ENCODE data around the gene FGF22.

DNA sequence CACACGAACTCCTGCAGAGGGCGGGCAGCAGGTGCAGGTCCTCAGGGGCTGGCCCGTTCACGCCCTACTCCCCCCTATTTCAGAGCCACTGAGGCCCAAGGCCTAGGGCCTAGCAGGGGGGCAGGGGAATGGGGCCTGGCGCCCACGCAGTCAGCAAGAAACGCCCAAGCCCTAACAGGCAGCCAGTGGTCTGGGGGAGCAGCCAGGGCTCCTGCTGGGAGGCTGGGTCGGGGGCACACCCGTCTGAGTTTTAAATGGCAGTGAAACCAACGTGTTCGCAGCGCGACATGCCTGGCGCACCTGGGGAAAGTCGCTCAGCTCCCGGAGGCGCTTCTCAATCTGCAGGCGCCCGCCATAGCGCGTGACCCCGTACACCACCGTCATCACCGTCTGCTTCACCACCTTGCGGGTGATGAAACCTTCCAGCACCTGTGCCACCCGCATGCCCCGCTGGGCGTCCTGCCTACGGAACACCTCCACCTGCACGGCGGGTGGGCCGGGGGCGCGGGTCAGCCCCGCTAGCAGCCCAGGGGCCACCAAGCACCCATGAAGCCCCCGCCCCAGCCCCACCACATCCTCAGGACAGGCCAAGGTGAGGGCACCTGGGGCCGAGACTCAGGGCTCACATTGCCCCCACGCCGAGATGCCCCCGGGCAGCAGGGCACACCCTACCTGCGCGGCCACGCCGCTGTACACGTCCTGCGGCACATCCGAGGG, 20.2 kb upstream of the FGF22 start:
- TF ChIP-seq POLR2A (IDR thresholded peaks at IDR 0.05; ENCODE audit: low read length) (no peak), HDAC2 (IDR thresholded peaks at IDR 0.05) (no peak), RAD21 (conservative IDR thresholded peaks at IDR 0.05 in 1 of 2, IDR thresholded peaks at IDR 0.05 in 1 of 2) (no peak)
- TF ChIP-seq, protein P1, sequence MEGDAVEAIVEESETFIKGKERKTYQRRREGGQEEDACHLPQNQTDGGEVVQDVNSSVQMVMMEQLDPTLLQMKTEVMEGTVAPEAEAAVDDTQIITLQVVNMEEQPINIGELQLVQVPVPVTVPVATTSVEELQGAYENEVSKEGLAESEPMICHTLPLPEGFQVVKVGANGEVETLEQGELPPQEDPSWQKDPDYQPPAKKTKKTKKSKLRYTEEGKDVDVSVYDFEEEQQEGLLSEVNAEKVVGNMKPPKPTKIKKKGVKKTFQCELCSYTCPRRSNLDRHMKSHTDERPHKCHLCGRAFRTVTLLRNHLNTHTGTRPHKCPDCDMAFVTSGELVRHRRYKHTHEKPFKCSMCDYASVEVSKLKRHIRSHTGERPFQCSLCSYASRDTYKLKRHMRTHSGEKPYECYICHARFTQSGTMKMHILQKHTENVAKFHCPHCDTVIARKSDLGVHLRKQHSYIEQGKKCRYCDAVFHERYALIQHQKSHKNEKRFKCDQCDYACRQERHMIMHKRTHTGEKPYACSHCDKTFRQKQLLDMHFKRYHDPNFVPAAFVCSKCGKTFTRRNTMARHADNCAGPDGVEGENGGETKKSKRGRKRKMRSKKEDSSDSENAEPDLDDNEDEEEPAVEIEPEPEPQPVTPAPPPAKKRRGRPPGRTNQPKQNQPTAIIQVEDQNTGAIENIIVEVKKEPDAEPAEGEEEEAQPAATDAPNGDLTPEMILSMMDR (IDR thresholded peaks at IDR 0.05), result no peak
